Breast epithelium (tissue), 3 donors: ENCODE data around the gene ZNF20.

Experiments used
- POLR2A ChIP-seq: fragments of 450-650 bp; IDR thresholded peaks from one replicate; pipeline ENCODE4 v1.6.1; 2016; ENCODE audit warnings: antibody characterized with exemption, mild to moderate bottlenecking, moderate library complexity
- TF ChIP-seq, protein P1 (sequence below), 3 donors: fragments of 450-650 bp; IDR thresholded peaks; one replicate each; pipeline ENCODE4 v1.5.1; 2016 to 2017; ENCODE audit warnings: antibody characterized with exemption in 3 of 3, mild to moderate bottlenecking in 3 of 3, moderate library complexity in 3 of 3

DNA sequence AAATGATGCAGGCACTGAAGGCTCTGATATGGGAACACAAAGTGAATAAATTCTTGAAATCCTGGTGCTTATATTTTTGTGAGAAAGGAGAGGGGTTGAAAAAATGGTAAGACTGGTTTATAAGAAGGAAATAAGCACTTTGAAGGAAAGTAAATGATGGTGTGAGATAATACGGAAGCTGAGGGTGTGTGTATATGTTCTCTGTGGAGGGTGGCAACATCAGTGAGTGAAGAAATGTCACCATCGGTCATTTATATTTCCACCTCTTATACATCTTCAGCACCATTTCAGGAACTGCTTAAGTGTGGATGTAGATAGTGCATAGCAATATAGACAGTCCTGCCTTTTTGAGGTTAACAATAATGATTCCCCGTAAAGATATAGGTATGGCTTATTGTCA, 40.2 kb upstream of the ZNF20 start:
- TF ChIP-seq, protein P1, sequence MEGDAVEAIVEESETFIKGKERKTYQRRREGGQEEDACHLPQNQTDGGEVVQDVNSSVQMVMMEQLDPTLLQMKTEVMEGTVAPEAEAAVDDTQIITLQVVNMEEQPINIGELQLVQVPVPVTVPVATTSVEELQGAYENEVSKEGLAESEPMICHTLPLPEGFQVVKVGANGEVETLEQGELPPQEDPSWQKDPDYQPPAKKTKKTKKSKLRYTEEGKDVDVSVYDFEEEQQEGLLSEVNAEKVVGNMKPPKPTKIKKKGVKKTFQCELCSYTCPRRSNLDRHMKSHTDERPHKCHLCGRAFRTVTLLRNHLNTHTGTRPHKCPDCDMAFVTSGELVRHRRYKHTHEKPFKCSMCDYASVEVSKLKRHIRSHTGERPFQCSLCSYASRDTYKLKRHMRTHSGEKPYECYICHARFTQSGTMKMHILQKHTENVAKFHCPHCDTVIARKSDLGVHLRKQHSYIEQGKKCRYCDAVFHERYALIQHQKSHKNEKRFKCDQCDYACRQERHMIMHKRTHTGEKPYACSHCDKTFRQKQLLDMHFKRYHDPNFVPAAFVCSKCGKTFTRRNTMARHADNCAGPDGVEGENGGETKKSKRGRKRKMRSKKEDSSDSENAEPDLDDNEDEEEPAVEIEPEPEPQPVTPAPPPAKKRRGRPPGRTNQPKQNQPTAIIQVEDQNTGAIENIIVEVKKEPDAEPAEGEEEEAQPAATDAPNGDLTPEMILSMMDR (IDR thresholded peaks at IDR 0.05): no peak
- TF ChIP-seq POLR2A: no peak
